HG03108 (cell line): ENCODE measurements around the gene PISD.
"Not testable (repeated sequence)": the region's sequence is repeated elsewhere in the genome, so short reads cannot be mapped to it uniquely, and the experiment has no call there.

ENCODE experiments used
- ATAC-seq: cut with Tn5 transposase; IDR thresholded peaks from one replicate; pipeline ENCODE4 v1.9.1; 2021; ENCODE audit warnings: moderate library complexity; ENCODE audit not compliant: unreplicated experiment

Gene PISD

DNA sequence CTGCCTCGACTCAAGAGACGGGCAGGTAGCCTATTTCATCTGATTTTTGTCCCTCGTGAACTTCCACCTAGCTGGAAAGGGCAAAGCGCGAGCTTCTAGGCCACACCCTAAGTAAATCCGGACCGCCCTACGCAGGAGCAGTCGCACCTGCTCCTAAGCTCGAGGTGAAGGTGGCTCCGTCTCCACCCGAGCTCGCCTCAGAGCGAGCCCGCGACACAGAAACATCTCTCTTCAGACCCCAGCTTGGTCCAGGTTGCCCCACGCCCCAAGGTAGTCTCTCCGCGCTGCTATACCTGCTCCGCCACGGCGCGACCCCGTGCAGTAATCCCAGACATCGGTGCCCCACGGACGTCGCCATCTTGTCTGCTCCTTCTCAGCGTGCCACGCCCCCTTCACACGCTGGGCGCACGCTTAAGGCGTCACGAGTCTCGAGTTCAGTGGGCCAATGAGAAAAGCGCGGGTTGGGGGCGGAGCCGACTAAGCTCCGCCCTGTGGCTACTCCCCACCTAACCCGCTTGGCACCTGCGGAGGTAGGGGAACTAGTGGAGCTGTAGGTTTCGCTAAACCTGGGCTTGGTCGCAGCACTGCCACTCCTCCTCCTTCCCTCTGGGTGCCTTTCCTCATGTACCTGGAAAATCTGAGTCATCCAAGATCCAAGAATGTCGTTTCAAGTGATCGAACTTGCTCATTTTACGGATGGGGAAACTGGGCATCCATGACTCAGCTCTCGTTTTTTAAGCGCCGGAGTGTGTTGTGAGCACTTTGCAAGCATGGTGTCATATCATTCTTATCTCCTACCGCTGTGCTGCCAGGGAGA lies at the start of gene PISD:
PISD (minus strand) TSS at position 365 of the 817 bp plus-strand sequence; CDS start at position 358, 7 bp downstream.
- ATAC-seq, result peak; percentile 82

- not testable (repeated sequence) for ATAC-seq
These were observed 49.2 kb upstream of the PISD start for GRCh38 chr22:31711226-31711625.

- ATAC-seq, result no peak
These were observed 45.5 kb upstream of the PISD start for GRCh38 chr22:31707519-31707918.

GRCh38 chr22:31695423-31695822 lies 33.4 kb upstream of the PISD start:
- ATAC-seq, result no peak

DNA sequence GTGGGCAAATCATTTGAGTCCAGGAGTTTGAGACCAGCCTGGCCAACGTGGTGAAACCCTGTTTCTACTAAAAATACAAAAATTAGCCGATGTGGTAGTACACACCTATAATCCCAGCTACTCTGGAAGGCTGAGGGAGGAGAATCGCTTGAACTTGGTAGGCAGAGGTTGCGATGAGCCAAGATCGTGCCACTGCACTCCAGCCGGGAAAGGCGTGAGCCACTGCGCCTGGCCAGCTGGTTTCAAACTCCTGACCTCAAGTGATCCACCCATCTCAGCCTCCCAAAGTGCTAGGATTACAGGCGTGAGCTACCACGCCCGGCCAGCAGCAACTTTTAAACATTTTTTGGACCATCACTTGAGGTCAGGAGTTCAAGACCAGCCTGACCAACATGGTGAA lies 32.0 kb upstream of the PISD start:
- ATAC-seq, result not testable (repeated sequence)

GRCh38 chr22:31692186-31692886 lies 30.3 kb upstream of the PISD start:
- no peak for ATAC-seq

DNA sequence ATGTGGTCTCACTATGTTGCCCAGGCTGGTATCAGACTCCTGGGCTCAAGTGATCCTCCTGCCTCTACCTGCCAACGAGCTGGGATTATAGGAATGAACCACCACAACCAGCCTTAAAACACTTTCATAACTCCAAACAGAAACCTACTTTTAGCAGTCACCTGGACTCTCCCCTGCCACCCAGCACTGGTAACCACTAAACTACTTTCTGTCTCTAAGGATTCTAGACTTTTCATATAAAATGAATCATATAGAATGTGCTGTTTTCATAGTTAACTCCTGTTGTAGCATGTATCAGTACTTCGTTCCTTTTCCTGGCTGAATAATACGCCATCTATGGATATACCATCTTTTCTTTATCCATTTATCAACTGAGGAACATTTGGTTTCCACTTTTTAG lies 29.4 kb upstream of the PISD start:
- no peak for ATAC-seq

DNA sequence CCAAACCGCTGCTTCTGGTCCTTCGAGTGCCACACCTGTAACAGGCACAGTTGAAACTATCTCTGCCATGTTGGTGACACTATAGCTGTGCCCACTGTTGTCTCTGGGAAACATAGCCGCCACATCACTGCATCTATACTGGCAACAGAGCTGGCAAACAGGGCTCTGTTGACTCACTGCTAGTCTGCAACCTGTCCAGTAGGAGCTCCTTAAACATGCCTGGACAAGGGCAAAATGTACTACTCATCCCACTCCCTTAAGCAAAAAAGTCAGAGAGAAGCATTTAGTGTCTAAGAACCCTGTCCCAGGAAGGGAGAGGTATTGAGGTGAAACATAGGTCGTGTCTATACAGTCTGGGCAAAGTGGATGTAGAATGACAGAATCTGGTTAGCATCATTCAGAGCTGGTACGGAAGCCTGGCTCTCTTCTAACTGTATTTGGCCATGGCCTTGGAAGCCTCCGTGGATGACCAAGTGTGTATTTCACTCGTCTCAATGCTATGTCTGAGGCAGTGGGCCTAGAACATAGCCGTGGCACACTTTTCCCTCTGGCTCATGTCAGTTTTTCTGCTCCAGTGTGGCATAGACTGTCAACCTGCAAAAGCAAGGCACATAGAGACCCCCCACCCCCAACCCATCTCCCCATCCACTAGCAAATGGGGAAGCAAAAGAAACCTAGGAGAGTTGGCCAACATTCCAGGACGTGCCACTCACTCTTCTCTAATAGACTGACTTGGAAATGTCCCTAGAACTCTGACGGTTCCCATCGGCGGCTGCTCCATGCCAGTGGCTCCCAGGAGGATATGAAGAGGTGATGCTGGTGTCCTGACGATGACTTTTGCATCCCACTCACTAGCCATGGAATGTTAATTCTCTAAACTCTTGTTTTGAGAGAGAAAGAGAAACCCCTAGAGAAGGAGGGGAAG lies 21.4 kb upstream of the PISD start:
- ATAC-seq, result no peak

DNA sequence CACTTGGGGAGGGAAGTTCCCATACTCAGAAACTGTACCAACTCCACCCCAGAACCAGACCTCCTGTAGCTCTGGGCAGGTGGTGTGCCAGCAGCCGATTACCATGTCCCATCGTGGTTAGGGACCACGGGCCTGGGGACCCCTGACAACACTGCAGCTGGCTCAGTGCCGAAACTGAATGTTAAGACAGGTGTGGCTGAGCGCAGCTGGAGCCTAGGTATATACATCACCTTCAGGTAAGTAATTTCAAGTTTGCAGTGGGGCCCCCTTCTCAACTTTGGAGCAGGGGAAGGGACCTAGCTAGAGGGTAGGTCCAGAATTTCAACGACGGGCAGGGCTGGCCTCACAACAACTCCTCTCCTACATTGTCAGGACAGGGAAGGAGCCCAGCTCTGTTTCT lies 20.7 kb upstream of the PISD start:
- ATAC-seq, result no peak

DNA sequence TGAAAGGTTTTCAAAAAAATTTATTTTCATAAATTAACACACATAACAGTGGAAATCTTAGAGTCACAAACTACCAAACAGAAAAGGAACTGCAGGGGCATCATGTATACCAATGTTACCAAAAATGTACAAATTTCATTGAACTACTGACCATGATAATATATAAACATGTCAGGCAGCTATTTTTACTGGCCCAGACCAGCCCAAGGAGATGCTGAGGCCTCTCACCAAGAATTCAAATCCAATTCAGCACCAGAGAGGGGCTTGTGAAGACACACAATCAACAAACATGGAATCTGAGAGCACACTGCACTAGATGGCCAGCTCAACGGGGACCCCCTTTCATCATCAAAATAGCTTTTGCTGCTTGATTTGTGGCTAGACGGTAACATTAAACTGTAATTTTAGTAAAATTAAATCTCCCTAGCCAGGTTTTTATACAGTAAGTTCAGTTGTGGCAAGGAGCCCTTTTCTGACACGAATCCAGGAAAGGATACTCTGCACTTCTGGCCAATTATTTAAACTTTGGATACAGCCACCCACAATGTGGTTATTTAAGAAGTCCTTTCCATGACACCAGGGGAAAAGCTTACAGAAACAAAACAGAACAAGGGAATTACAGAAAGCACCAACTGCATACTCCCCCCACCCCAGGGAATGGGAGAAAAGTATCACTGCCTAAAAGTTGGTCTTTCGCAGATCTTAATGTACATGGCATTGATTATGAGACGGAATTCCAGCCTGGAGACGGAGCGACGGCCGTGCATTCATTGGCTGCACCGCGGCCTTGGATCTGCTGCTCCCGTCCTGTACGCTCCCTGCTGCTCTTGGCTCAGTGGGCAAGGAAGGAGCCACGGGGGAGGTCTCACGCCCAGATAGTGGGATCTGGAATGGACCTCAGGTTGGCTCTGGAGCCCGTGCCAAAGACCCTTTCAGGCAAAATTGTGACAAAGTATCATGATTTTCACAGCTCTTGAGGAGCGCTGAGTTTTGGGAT lies 19.6 kb upstream of the PISD start:
- no peak for ATAC-seq

DNA sequence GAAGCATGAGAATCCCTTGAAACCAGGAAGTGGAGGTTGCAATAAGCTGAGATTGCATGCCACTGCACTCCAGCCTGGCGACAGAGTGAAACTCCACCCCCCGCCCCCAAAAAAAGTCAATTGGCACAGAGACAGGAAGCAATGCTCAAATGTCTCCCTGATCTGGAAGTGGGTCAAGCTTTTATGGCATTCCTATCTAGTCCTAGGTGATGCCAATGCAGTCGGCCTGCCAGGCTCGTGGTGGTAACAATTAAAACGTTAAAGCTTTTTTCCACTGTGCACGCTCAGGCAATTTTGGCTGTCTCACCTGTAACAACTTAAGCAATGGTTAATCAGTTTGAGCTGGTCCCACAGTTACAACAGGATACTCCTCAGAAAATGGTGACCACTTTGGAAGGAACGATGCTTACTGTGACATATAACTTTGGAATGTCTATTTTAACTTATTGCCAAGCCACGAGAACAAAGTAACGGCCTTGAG lies 18.9 kb upstream of the PISD start:
- ATAC-seq, result no peak

- no peak for ATAC-seq
These were observed 16.7 kb upstream of the PISD start for GRCh38 chr22:31678748-31679147.

- peak; percentile 91 for ATAC-seq
These were observed 14.7 kb upstream of the PISD start for GRCh38 chr22:31676700-31677099.

DNA sequence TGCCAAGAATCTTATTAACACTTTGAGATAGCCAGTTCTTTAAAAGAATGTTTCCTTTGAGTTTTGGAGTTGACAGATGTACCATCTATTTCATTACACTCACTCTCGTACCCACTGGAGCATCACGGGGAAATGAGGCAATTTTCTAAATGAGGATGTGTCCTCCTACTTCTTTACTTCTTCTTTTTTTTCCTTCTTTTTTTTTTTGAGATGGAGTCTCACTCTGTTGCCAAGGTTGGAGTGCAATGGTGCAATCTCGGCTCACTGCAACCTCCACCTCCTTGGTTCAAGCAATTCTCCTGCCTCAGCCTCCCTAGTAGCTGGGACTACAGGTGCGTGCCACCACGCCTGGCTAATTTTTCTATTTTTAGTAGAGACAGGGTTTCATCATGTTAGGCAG lies 12.2 kb upstream of the PISD start:
- not testable (repeated sequence) for ATAC-seq

- ATAC-seq, result not testable (repeated sequence)
These were observed 6.8 kb upstream of the PISD start for GRCh38 chr22:31668849-31669248.

DNA sequence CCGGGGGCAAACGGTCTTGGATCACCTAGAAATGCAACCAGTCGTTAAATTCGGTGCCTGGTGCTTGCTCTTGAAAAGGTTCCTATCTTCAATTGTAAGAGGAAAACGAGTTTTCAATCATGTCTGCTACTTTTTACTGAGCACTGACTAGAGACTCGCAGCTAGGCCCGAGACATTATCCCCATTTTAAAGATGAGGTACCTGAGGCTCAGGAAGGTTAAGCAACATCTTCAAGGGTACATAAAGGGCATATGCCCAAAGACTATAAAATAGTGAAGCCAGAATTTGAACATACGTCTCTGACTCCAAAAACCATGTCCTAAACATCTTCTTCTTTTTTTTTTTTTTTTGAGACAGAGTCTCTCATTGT lies 638 bp upstream of the PISD start:
- no peak for ATAC-seq

DNA sequence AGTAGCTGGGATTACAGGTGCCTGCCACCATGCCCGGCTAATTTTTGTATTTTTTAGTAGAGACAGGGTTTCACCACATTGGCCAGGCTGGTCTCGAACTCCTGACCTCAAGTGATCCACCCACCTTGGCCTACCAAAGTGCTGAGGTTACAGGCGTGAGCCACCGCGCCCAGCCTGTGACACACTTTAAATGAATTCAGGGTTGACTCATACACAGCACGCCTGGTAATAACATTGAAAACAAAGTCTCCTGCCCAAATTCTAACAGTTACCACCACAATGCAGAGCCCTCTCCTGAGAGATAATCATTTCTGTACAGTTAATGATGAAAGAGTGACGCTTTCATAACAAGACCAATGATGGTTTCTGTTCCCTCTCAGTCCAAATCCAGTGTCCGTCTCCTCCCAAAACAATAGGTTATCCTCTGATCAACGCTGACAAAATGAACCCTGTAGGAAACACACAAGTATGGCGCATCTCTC lies 1.1 kb downstream of the PISD start:
- not testable (repeated sequence) for ATAC-seq

DNA sequence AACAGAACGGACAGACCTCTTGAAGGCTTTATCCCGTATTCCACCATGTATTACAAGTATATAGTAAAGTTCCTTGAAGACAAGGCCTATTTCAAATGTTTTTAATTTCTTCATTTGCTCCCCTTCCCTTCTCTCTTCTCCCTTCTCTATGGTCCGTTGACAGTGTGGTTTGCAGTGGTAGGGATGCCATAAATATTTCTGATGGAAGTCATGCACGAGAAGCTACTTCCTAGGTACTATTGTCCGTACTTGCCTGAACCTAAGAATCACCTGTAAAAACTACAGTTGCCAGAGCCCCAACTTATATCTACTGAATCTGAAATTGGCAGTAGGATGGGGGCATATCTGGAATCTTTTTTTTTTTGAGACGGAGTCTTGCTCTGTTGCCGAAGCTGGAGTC lies 2.8 kb downstream of the PISD start:
- ATAC-seq, result no peak

DNA sequence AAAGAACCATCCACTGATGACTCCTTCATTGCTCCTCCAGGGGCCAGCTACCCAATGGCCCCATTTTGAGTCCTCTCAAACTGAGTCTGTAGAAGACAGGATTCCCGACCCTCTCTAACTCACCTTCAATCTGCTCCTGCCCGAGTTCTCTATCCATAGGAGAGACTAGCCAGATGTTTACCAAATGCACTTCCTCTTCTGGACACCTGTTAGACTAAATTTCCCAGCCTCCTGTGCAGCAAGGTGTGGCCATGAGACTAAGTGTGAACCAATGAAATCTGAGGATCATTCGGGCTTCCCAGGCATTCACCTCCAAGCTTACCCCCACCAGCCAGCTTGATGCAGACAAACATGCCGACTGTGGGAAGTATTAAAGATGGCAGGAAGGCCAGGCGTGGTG lies 7.6 kb downstream of the PISD start:
- no peak for ATAC-seq

DNA sequence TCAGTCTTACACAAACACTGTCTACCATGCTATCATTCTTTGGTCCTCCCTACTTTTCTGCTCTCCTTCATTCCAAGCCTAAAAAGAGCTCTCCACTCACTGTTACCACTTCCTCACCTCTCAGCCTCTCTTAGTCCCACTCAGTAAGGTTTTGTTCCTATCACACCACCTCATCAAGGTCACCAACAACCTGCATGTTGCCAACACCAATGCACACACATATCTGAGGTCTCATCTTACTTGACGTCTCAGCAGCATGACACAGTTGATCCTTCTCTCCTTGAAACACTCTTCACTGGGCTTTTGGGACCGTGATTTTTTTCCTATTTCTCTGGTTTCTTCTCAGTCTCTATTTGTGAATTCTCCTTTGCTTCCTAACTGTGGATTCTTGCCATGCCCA lies 8.1 kb downstream of the PISD start:
- ATAC-seq, result no peak
